Epithelial cell of esophagus (primary cell): ENCODE data around the gene TBCB.

Experiments
- DNase-seq: peaks from one replicate; pipeline ENCODE4 v3.0.0; 2010; ENCODE audit warnings: low read depth
- H3K4me3 ChIP-seq: 2 replicates; pipeline ENCODE4 v1.5.1; 2011; ENCODE audit warnings: mild to moderate bottlenecking, low read length, control low read depth
- TF ChIP-seq, protein P1 (sequence below): IDR thresholded peaks from 2 replicates; pipeline ENCODE4 v1.5.1; 2011; ENCODE audit warnings: low read depth, mild to moderate bottlenecking, low read length, control low read depth, inconsistent platforms; ENCODE audit not compliant: insufficient read depth; ENCODE audit errors: missing control alignments

TBCB gene

DNA sequence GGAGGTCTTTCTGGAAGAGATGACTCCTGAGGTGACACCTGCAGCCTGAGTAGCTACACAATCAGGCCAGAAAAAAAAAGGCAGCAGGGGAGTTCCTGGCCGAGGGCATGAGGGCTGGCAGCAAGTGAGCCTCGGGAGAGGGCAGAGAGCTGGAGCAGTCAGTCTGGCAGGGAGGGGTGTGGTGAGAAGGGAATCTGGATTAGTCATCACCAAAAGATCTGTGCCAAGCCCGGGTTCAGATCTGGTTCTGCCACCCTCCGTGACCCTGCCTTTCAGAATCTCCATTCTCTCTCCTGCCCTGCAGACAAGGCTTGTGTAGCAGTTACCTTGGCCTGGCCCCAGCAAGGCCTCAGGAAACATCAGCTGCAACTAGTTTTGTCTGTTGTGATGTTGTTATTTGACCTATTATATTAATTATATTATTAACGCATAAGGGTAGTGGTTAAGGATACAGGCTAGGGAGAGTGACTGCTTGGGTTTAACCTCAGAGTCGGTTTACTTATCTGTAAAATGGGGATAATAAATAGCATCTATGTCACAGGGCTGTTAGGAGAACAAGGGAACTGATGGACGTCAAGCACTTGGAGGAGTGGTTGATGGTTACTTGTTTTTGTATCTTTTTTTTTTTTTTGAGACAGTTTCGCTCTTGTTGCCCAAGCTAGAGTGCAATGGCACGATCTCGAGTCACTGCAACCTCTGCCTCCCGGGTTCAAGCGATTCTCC, 21.9 kb downstream of the TBCB start:
- DNase-seq = peak; percentile 98
- TF ChIP-seq, protein P1, sequence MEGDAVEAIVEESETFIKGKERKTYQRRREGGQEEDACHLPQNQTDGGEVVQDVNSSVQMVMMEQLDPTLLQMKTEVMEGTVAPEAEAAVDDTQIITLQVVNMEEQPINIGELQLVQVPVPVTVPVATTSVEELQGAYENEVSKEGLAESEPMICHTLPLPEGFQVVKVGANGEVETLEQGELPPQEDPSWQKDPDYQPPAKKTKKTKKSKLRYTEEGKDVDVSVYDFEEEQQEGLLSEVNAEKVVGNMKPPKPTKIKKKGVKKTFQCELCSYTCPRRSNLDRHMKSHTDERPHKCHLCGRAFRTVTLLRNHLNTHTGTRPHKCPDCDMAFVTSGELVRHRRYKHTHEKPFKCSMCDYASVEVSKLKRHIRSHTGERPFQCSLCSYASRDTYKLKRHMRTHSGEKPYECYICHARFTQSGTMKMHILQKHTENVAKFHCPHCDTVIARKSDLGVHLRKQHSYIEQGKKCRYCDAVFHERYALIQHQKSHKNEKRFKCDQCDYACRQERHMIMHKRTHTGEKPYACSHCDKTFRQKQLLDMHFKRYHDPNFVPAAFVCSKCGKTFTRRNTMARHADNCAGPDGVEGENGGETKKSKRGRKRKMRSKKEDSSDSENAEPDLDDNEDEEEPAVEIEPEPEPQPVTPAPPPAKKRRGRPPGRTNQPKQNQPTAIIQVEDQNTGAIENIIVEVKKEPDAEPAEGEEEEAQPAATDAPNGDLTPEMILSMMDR = no peak

DNA sequence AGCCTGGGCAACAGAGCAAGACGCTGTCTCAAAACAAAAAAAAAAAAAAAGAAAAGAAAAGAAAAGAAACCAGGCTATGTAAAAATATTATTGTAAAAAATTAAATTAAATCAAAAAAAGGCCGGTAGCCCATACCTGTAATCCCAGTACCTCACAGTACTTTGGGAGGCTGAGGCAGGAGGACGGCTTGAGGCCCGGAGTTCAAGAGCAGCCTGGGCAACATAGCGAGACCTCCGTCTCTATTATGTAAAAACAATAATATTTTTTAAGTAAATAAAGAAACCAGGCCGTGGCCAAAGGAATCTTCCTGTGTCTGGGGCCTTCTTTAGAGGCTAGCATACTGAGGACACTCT, 23.8 kb downstream of the TBCB start:
- no peak for DNase-seq
- peak overlapping the region; percentile 99 for H3K4me3 ChIP-seq
- TF ChIP-seq, protein P1 = no peak

More for the DNA sequence above, 21.9 kb downstream of the TBCB start:
- no peak overlapping the region for H3K4me3 ChIP-seq

DNA sequence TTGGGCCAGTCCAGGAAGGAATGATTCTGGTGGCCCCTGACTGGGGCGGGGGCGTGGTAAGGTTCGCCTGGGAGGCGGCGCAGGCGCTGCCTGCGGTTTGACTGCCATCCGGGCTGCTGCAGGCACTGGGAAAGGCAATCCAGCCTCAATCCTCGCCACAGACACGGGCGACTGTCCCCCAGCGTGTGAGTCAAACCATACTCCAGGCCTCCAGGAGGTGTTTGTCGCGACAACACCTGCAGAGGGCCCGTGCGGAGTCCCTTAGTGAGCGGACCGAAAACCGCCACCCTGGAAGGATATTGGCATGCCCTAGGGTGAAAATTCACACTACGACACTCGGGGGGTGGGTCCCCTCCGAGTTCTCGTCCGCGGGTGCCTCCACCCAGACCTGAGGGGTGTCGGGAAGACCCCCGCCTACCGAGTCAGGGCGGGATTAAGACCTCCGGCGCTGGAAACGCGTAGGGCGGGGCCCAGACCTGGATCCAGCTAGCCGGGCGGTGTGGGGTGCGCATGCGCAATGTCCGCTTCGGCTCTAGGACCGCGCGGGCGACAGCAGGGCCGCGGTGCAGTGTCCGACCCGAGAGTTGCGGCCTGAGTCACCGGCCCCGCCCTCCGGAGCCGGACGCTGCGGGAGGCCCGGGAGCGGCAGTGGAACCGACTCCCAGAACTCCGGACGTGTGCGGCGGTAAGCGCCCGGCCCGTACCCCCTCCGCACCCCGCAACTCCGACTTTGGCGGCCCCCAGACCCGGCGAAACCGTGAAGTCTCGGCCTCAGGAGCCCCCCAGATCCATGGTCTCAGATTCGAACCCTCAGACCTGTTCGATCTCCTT, 24.4 kb downstream of the TBCB start, which contains the start of gene CAPNS1:
TSS of gene CAPNS1 (plus strand) at position 594 of the 831 bp plus-strand sequence. CDS start 946 bp downstream, outside the sequence.
- TF ChIP-seq, protein P1 = peak; percentile 2
- H3K4me3 ChIP-seq = peak within 1 kb of the TSS; percentile 99

DNA sequence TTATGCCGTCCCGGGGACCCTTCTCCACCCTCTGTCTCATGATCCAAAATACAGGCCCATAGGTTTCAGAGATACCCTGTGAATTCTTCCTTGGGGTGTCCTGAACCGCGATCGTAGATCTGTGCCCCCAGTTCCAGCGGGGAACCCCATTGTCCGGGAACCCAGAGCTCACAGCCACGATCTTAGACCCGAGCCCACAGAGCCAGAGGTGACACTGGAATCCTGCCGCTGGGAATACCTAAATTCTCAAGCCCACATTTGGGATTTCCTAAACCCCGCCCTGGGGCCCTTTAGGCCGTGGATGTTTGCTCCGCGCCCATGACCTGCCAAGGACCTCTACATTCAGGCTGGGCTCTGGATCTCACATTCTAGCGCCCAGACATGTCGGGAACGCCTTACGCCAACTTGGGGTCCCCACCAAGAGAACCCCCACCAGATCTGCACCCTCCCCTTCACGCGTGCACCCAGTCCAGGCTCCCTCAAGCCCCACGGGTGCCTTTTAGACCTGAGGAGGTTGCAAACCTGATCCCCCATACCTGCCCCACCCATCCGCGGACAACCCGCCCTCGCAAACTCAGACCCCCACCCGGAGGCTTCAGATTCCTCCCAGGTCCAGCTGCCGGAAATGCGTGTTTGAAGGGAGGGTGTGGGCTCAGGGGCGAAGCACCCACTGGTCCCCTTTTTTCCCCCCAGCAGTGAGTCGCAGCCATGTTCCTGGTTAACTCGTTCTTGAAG, 25.2 kb downstream of the TBCB start:
- H3K4me3 ChIP-seq = peak overlapping the region; percentile 99
- DNase-seq = peak; percentile 56
- TF ChIP-seq, protein P1 = no peak

More for the DNA sequence above, 24.4 kb downstream of the TBCB start, which contains the start of gene CAPNS1:
- peak; percentile 96 for DNase-seq

DNA sequence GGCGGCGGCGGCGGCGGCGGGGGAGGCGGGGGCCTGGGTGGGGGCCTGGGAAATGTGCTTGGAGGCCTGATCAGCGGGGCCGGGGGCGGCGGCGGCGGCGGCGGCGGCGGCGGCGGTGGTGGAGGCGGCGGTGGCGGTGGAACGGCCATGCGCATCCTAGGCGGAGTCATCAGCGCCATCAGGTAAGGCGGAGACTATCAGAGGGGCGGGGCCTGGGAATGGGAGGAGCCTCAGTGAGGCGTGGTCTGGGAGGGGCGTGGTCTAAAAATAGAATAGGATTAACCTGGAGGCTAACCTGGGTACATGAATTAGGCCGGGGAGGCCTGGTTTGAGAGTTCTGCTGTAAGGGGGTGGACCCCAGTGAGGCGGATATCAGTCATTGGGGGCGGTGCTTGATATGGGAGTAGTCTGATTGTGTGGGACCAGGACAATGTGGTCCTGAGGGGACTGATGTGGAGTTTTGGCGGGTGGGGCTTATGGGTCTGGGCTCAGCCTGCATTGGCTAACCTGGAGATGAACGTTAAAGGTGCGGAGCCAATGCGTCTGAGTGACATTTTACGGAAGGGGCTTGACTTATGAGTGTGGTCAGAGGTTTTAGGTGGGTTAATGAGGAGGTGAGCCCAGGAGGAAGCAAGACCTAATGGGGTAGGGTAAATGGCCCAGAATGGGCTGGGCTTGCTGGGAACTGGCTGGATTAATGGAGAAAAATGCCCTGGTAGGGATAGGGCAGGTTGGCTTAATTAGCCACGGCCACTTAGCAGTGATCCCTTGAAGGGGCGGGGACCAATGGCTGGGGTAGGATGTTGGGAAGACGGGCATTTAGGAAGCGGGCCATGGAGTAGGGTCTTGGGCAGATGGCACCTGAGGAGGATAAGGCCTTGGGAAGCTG, 26.0 kb downstream of the TBCB start:
- peak; percentile 93 for DNase-seq
- TF ChIP-seq, protein P1 = no peak

DNA sequence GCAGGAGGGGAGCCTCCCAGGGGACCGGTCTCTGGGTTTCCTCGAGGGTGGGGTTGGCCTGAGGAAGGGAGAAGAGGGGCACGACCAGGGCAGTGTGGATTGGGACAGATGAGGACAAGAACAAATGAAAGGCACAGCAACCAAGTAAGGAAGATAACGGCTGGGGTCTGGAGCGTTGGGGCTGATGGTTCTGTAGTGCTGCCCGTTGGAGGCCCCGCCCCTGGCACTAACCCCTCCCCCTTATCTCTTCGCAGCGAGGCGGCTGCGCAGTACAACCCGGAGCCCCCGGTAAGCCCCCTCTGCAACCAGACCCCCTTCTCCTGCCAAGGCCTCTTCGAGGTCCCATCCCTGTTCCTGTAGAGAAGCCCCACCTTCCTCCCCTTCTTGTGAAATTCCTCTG, 26.8 kb downstream of the TBCB start:
- no peak overlapping the region for H3K4me3 ChIP-seq
- TF ChIP-seq, protein P1 = no peak
- no peak for DNase-seq

More for the DNA sequence above, 26.0 kb downstream of the TBCB start:
- peak overlapping the region; percentile 99 for H3K4me3 ChIP-seq
